Stimulated activated CD8-positive, alpha-beta memory T cell treated with anti-CD3 and anti-CD28 coated beads, Interleukin-4, amount 100 ng/mL, for 4 hours (primary cell): Measurements from ENCODE around the gene COLEC12.

ENCODE experiments used
- DNase-seq, 2 donors: peaks; one replicate each; pipeline ENCODE4 v3.0.0-alpha.2; 2020; ENCODE audit warnings: low read depth in 2 of 2, low spot score in 1 of 2

The COLEC12 gene

DNA sequence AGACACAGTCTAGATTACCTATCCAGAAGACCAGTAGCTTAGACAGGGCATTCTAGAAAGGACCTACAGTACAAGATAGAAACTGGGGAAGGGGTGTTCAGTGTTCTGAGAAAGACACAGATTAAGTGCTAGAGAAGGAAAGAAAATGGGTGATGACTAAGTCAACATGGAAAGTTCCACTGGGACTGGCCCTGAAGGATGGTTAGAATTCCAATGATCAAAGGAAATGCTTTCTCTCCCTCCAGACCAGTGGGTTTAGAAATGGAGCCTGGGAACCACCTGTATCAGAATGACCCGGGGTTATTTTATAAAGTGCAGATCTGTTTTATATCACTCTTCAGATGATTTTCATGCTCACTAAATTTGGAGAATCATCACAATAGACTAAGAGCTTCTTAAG lies 5.8 kb upstream of the COLEC12 start:
- no peak for DNase-seq

DNA sequence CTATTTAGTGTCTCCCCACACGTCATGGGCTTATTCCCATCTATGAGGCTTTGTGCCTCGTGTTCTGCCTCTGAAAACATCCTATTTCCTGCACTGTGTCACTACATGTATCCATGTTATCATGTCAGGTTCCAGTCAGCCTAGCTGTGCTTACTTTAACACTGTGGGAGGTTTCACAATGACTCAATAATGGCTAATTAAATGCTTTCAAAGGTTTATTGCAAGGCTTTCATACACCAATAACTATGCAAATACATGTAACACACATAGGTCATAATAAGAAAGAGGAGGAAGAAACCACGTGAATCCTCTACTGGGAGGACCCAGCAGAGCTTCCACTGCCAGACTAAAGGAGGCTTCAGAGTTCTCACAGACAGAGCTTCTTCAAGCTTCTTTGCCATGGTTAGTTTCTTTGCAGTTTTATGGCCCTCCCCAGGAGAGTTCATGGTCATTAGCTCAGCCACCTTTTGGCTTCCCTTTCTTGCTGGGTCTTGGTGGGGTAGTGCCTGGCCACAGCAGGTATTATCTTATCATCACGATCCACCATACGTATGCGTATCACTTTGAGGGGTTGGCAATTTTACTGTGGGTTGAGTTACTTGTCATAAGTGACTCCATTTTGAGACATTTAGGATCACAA lies 5.1 kb upstream of the COLEC12 start:
- DNase-seq: no peak

DNA sequence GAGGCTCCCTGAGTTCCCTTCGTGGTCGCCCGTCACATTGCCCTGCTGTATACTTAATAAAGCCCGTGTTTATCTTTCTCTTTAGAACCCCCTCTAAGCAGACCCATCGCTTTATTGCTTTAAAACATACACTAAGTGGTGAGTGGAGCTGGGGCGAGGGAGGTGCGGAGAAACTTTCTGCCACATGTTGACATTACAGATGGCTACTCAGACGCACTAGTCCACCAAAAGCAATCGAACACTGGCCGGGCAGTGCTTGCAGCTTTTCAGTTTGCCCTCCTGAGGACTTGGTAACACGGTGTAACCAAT lies 859 bp upstream of the COLEC12 start:
- no peak for DNase-seq

DNA sequence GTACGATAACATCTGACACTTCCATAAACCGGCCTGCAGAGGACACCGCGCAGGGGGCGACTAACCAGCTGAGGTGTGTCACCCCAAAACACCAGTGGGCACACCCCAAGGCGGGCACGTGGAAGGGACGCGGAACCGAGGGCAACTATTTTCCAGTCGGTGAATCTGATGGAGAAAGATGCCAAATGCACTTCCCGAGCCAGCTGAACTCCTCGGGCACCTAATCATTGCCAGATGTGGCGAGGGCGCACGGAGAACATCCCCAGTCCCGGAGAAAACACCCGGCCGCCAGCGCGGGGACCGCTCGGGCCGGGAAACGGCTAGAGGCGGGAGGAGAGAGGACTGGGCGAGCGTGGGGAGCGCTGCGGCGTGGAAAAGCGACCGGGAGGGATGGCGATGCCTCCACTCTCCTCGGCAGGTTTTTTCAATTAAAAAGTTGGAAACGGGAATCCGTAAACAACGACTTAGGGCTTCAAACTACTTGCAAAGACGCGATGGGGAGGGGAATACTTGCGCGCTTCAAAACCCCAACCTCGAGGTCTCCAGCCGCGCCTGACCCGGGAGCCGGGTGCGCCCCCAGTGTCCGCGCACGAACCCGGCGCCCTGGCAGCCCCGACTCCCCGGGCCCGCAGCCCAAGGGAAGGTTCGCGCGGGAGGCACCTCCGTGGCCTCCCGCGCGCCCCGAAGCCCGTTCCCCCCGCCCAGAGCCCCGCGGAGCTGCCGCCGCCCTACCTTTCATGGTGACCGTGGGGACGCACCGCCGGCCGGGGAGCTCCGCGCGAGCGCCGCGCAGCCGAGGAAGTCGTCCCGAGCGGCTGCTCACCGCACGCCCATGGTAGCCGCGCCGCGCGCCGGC lies 497 bp downstream of the COLEC12 start:
- DNase-seq: no peak

DNA sequence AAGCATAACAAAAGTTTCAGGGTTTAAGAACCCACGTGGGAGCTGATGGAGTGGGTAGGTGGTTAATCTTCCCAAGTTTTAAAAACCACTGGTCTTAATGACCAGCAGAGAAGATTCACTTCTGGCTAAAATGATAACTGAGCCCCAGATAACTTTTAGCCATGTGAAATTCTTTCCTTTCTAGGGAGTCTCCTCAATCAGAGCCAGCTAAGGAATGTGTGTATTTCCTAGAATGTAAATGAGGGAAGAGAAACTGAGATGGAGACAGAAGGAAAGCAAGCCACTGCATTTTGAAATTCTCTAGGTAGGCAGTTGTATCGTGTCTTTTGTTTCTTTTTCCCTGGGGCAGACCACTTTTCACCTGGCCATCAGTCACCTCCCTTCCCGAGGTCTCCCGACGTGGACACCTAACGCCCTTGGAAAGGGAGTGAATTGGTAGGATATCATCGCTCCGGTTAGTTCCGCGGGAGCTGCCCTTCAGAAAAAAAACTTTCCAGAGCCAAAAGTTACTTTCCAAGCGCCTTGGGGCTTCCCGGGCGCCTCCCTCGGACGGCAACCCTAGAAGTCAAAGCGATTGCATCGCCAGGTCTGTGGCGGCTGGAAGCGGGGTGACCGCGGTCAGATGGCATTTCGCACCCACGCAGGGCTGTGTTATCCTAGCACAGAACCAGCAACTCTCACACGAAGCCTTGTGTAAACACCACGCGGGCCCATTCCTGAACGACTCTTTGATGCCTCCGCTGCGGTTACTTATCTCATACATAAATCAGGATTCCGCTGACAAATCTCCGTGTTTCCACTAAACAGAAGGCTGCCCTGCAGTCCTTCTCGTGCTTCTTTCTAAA lies 1.3 kb downstream of the COLEC12 start:
- no peak for DNase-seq

DNA sequence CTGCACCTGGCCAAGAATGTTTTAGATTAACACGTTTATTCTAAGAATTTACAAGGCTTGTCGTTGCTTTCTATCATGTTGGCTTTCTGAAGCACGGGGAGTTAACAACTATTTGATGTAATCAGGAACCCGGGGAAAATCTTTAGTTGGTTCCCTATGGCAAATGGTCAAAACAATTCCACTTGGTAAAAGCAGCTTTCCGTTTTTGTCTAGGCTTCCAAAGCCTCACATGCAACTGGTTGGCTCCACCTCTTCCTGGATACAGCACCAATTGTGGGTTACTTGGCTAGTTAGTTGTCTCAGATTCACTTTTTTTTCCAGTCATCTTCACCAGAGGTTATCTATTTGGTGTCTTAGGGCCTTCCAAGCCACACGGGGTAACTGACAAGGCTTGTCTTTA lies 2.8 kb downstream of the COLEC12 start:
- DNase-seq: no peak

DNA sequence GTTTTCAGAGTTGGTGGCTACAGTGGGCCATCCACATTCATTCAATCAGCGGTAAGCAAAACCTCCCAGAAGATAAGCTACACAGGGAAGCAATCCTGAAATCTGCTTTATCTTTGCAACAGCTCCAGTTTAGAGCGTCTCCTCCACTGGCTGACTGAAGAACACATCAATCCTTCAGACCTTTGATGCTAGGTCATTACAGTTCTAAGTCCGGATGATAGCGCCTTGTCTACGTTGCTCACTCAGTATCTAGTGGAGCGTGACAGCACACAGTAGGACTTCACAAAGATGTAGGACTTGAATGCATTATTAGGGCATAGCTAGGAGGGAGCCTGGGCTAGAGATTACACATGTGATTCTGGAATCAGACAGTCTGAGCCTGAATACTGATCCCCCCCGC lies 5.0 kb downstream of the COLEC12 start:
- no peak for DNase-seq

DNA sequence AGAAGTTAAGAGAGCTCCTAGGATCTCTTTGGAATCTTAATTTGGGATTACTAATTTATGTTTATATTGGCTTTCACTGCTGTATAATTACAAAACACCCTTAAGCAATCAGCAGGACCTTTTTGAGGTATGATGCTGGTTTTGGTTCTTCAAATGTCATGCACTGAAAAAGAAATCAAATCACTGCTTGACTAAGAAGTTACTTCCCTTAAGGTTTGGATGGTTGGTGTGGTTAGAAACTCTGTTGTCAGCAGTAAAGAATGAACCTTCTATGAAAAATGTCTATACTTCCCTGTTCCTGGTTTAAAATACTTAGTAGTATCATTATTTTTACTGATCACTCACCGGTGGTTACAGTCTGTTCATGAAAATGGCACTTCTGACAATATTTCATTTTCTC lies 5.5 kb downstream of the COLEC12 start:
- no peak for DNase-seq

DNA sequence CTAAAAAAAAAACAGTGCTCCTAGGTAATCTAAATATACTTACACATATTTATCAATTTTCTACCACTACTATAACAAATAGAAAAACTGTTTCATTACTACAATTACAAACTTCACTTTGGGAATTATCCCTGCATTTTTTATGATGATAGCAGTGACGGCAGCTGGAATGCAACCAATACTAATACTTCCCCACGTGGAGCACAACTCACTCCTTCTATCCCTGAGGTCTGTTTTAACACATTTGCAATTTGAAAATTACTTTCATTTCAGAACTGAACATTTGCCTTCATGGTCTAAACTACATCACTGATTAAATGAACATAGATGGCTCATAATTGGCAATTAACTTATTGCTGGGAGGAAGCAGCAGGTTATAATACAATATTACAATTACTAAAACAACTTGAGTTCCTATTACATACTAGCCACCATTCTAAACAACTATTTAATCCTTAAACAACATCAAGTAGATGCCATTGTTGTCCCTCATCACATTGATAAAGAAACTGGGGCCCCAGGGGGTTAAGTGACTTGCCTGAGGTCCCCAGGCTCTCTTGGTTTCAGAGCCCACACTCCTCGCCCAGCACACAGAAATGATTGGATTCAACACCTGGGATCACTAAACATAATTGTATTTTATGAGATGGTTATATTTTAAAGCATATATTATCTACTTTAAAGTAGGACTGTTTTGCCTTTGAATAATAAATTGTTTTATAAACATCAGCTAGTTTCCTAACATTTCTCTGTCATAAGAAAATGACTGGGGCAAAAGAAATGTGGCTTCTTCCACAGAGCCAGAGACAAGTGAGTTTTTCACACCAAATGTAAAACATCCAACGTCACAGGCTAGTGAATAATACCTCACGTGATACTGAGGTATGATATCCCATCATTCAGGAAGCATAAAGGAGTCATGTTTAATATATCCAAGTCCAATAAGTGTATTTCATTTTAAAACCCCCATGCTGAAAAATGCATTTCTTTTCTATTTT lies 6.2 kb downstream of the COLEC12 start:
- no peak for DNase-seq

DNA sequence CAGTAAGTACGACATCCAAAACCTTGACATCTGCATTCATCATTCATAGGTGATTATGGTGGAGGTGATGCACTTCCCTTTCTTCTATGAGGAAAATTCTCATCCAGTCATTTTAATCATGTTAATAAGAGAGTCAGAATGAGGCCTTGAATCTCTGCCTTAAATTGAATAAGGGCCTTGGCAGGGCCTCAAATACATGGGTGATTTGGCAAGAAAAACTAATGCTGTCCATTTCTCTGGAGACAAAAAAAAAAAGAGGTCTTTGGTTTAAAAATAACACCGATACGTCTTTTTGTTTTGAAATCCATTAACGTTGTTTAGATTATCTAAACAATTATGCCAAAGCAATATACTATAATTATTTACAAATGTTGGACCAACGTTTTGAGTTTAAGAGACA lies 8.1 kb downstream of the COLEC12 start:
- no peak for DNase-seq

DNA sequence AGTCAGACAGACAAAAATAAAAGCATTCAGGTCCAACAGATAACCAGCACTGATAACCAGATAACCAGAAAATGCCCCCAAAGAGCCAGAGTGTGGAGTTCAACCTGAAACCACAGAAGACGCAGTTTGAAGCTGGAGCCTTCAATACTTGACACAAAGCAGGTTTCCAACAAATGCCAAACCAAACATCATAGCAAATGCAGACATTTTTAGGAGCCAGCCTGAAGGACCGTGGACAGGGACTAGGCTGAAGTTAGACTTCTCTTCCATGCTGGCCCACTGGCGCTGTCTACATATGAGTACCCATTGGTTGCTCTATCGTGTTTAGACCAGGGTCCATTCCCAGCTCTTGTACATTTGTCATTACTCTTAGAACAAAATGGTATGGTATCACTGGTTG lies 9.9 kb downstream of the COLEC12 start:
- DNase-seq: no peak

DNA sequence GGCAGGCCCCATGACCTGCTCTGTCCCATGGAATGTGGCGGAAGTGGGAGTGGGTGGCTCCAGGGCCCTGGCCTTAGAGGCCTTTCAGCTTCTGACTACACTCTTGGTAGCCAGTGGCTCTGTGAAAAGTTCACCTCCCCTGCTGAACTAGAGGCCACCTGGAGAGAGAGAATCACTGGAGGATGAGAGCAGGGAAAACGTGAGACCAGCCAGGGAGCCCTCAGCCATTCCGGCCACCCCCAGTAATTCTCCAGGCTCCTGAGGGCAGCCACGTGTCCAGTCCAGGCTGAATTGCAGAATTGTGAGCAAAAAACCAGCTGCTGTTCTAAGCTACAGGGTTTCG lies 10.5 kb downstream of the COLEC12 start:
- no peak for DNase-seq

DNA sequence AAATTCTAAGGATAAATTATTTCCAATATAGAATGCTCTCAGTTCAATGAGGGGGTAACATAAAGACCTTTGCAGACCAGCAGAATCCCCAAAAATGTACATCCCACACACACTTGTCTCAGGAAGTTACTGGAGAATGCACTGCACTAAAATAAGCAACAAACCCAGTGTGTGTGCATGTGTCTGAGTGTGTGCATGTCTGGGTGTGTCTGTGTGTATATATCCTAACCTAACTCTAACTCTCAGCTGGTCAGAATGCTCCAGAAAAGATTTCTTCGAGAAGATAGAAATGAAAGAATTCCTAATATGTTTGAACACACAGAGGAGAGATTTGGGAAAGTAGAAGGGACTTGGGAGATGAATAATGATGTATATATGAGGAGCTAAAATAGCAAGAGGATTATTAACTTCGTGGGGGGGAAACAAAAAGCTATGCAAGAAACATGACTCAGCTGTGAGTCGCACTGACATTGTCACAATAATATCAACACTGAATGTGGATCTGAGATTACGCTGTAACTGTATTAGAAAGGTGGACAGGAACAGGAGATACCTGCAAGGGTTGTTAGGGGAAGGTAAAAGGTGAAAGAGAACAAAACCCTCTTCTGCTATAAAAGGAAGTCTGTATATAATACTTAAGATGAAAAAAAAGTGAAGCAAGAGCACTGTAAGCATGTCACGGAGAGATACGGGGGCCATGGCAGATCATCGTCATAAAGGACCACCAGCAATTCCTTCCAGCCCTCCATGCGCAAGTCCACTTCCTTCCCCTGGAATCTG lies 11.1 kb downstream of the COLEC12 start:
- DNase-seq: no peak

DNA sequence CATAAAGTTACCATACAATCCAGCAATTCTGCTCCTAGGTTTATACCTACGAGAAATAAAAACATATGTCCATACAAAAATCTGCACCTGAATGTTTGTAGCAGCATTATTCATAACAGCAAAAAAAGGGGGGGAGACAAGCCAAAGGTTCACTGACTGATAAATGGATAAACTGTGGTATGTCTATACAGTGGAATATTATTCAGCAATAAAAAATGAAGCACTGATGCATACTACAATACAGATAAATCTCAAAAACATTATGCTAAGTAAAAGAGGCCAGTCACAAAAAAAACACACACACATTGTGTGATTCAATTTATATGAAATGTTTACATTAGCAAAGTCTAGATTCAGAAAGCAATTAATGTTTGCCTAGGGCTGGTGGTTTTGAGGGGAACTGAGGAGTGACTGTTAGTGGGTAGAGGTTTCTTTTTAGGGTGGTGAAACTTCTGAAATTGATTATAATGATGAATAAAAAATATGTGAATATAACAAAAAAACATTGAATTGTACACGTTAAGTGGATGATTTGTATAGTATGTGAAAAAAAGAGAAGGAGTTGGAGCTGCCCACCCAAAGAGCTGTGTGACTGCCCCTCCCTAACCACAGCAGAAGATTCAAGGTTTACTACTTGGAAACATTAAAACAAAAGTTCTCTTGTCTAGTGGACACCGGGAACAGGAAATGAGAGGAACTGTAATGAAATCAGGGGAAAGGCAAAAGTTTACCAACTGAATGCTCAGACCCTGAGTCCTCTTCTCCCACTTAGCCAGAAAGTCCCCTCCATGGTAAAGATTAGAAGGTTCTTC lies 13.4 kb downstream of the COLEC12 start:
- DNase-seq: no peak

DNA sequence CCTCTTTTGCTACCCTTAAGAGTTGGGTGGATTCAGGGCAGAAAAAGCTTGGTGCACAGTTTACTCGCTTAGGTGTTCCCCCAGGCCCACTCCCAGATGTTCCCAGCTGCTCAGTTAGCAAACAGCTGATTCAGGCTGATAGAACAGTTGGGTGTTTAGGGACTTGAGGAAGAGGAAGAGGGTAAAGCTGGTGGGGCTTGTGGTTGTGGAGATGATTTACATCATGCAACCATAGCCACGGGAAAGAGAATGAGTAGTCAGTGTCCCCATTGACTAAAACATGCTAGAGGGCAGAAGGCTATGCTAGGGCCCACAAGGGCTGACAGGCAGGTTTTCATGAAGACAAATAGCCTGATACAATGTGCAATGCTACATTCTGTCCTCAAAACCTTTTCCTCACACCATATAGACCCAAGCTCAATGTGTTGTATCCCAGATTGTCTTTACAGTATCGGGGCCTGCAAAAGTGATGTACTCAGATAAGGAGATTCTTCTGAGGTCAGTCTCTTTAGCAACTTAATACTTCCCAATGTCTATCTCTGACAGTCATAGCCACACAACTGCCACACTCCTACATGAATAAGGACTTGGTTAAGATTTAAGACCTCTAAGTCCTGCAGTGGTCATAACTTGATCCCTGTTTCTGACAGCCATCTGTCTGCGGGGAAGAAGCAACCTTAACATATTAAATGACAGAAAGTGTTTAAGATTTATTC lies 15.6 kb downstream of the COLEC12 start:
- no peak for DNase-seq

DNA sequence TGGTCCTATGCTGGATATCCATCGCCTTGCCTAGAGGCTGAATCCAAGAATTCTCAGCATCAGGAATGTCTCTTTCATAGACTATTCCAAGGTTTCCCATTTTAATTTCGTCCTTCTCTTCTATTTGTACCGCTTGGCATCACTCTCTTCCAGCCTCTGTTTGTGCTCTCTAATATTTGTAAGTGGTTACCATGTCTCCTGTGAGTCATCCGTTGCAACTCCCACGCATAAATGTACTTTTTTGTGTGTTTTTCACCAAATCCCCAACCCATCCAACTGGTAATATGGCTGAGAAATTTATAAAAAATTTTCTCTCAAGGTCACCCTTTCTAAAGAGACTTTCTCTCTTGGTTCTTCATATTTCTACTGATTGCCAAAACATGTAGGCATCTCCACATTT lies 21.8 kb downstream of the COLEC12 start:
- DNase-seq: no peak

DNA sequence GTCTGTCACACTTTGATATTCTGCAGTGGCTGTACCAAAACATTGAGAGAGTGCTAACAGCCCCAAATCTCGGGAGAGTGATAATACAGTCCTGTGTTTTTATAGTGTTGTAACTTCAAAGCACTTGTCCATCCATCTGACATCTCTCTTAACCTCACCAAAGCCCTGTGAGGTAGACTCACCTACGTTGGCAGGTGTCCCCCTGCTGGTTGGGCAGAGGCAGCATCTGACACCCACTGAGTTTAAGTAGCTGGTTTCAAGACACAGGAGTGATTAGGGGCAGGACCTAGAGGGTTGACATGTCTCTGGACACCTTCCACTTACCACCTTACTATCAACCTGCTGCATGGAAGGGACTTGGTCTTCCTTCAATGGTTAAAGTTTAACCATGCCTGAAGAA lies 22.9 kb downstream of the COLEC12 start:
- DNase-seq: no peak

DNA sequence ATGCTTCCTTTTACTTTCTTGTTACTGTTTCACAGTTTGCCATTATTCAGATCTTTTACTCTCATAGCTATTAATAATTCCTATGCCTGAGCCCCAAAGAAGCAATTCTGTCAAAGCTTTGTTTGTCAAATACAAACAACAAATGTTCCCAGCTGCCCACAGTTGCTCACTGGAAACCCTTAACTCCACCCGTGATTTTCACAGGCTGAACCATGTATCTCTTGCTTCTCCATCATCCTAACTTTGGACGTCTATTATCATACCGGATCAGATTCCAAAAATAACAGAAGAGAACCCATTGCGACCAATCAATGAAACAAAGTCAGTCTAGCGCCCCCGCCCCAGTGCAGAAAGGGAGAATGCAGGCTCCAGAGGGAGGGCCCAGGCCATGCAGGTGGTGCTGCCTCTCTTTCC lies 24.2 kb downstream of the COLEC12 start:
- DNase-seq: no peak
